Medulla oblongata (tissue), 1 donor: ENCODE measurements around the gene EML2.

Experiments used
- DNase-seq: peaks from one replicate; pipeline ENCODE4 v3.0.0-alpha.2; 2015; ENCODE audit errors: extremely low spot score

EML2 gene

GRCh38 chr19:45589768-45590167 lies 49.4 kb downstream of the EML2 start:
- DNase-seq = no peak

GRCh38 chr19:45587873-45588272 lies 51.3 kb downstream of the EML2 start:
- DNase-seq = no peak

GRCh38 chr19:45585158-45585577 lies 54.0 kb downstream of the EML2 start:
- DNase-seq = no peak

- peak; percentile 100 for DNase-seq
These were observed 54.7 kb downstream of the EML2 start, which contains the start of gene OPA3 for GRCh38 chr19:45584332-45585157. OPA3 (minus strand) TSS chr19:45584802; CDS start chr19:45584764, 38 bp downstream.

- no peak for DNase-seq
These were observed 57.6 kb downstream of the EML2 start for GRCh38 chr19:45581576-45581975.

GRCh38 chr19:45578861-45579260 lies 60.3 kb downstream of the EML2 start:
- DNase-seq = no peak

GRCh38 chr19:45577111-45577905 lies 61.9 kb downstream of the EML2 start:
- no peak for DNase-seq

- no peak for DNase-seq
These were observed 62.5 kb downstream of the EML2 start for GRCh38 chr19:45576682-45577081.

GRCh38 chr19:45575216-45575615 lies 64.0 kb downstream of the EML2 start:
- no peak for DNase-seq

GRCh38 chr19:45574526-45574925 lies 64.7 kb downstream of the EML2 start:
- DNase-seq = no peak

- no peak for DNase-seq
These were observed 67.6 kb downstream of the EML2 start for GRCh38 chr19:45571457-45572220.

GRCh38 chr19:45569619-45570421 lies 69.4 kb downstream of the EML2 start:
- peak; percentile 18 for DNase-seq

- DNase-seq = no peak
These were observed 70.5 kb downstream of the EML2 start for GRCh38 chr19:45568732-45569131.

GRCh38 chr19:45567609-45568008 lies 71.6 kb downstream of the EML2 start:
- no peak for DNase-seq

- no peak for DNase-seq
These were observed 74.9 kb downstream of the EML2 start for GRCh38 chr19:45564131-45564780.

- no peak for DNase-seq
These were observed 78.5 kb downstream of the EML2 start for GRCh38 chr19:45560686-45561085.

- DNase-seq = no peak
These were observed 79.2 kb downstream of the EML2 start for GRCh38 chr19:45560038-45560437.
